Peyer's patch (tissue), 4 donors: ENCODE measurements around the gene COL2A1. TPM values are rescaled to one million over a fixed set of nuclear protein-coding genes. Genes with fewer than 3 reads are reported as not detected.
A peak's percentile ranks its signal among the peaks of the same experiment; 100 is the strongest.

ENCODE experiments used
- DNase-seq, 3 donors: peaks; one replicate each; pipeline ENCODE4 v3.0.0-alpha.2; 2017 to 2019
- H3K27ac ChIP-seq, 4 donors: fragments of 200-600 bp; sonication (generic); one replicate each; pipeline ENCODE4 v1.5.1; 2016 to 2019
- H3K27me3 ChIP-seq, 2 donors: fragments of 200-600 bp; sonication (generic); one replicate each; pipeline ENCODE4 v1.5.1; 2019
- H3K36me3 ChIP-seq, 3 donors: fragments of 200-600 bp; sonication (generic); one replicate each; pipeline ENCODE4 v1.5.1; 2016 to 2019
- H3K4me1 ChIP-seq, 4 donors: fragments of 200-600 bp; sonication (generic); one replicate each; pipeline ENCODE4 v1.5.1; 2016 to 2019
- H3K4me3 ChIP-seq, 4 donors: fragments of 200-600 bp; sonication (generic); 1 replicate in 3 of 4; 2 replicates in 1 of 4; pipeline ENCODE4 v1.5.1; 2016 to 2019; ENCODE audit warnings: mild to moderate bottlenecking in 1 of 4
- H3K9me3 ChIP-seq, 4 donors: fragments of 200-600 bp; sonication (generic); one replicate each; pipeline ENCODE4 v1.5.1; 2016 to 2019; ENCODE audit warnings: mild to moderate bottlenecking in 1 of 4
- CTCF ChIP-seq, 6 experiments: fragments of 450-650 bp in 4 of 6; fragments of 200-600 bp in 2 of 6; sonication (generic) in 1 of 6; IDR thresholded peaks; one replicate each; pipeline ENCODE4 v1.5.1; 2017 to 2019; ENCODE audit warnings: antibody characterized with exemption in 6 of 6, mild to moderate bottlenecking in 3 of 6, moderate library complexity in 1 of 6
- POLR2A ChIP-seq, 2 donors: fragments of 450-650 bp; IDR thresholded peaks; one replicate each; pipeline ENCODE4 v1.5.1; 2017; ENCODE audit warnings: antibody characterized with exemption in 2 of 2, mild to moderate bottlenecking in 2 of 2, moderate library complexity in 2 of 2
- total RNA-seq, 4 donors: library from RNA; depleted of rRNA; stranded (reverse); fragments of >200 nt; gene quantifications; one replicate each; pipeline ENCODE4 v1.1.0, GENCODE V29; 2016

Gene COL2A1
- total RNA-seq, 4 donors from 2014 or later: 0.18 to 6.6 (median 0.27) TPM; not detected in 1

DNA sequence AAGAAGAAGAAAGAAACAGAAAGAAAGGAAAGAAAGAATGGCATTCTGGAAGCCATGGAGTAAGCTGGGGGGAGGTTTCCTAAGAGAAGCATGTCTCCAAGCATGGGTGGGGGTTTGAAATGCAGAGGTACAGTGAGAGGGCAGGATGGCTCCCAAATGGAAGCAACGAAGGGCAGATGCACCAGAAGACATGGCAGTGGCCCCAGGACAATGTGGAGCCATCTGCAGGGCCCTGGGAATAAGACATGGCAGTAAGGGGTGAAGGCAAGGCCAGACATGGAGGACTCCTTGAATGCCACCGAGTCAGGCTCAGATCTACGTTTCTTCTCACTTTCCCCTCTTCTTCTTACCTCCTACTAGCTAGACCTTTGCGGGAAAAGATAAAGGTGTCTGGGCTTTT, 4.7 kb upstream of the COL2A1 start:
- TF ChIP-seq POLR2A (IDR thresholded peaks at IDR 0.05) (no peak), CTCF (IDR thresholded peaks at IDR 0.05) (no peak)
- peak in 1 of 3 donors; percentile 14 for DNase-seq
- H3K4me1 ChIP-seq: peaks cover 8 to 14% (median 10%) of the 10 kb centered on the region in 4 donors
- H3K27ac ChIP-seq: no peak overlapping the region
- H3K27me3 ChIP-seq: peaks cover 0 to 18% of the 10 kb centered on the region in 2 donors
- H3K36me3 ChIP-seq: no peaks in the 10 kb centered on the region
- H3K4me3 ChIP-seq: no peak overlapping the region
- no peaks in the 10 kb centered on the region for H3K9me3 ChIP-seq

DNA sequence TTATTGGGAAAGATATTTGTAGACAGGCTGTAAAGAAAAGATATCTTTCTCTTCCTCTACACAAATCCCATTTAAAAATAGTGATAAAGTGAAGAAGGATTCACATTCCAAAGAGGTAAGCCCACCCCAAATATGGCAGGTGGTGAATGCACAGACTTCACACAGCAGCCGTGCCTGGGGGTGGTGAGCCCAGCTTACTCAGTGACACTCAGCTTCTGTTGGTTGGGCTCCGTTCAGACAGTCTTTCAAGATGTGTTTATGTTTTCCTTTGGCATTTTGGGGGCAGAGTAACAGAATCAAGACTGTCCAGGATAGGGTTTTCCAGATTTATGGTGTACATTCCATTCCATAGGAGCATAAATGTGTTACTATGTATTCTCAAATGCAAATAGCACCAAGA, 4.1 kb upstream of the COL2A1 start:
- H3K4me3 ChIP-seq: no peak overlapping the region
- no peaks in the 10 kb centered on the region for H3K9me3 ChIP-seq
- DNase-seq: peak in 1 of 3 donors; percentile 5
- H3K27me3 ChIP-seq: peaks cover 0 to 24% of the 10 kb centered on the region in 2 donors
- no peak overlapping the region for H3K27ac ChIP-seq
- peaks cover 9 to 20% (median 15%) of the 10 kb centered on the region in 4 donors for H3K4me1 ChIP-seq
- H3K36me3 ChIP-seq: no peaks in the 10 kb centered on the region
- TF ChIP-seq CTCF (IDR thresholded peaks at IDR 0.05): no peak
- no peak for TF ChIP-seq POLR2A (IDR thresholded peaks at IDR 0.05)

DNA sequence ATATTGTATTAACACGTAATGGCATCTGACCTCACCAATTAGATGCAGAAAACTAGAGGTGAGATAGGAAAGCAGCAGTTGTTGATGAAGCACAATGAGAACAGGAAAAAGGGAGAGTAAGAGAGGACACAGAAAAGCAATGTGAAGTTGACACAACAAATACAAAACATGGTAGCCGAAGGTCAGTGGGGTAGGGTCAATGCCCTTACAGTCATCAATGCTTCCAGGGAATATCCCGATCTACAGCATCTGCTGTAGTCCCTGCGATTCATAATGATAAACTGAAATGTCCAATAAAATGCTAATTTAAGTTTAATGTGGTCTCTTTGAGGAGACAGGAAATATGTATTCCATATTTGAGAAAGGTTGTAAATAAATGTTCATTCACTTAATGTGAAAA, 2.9 kb upstream of the COL2A1 start:
- TF ChIP-seq POLR2A (IDR thresholded peaks at IDR 0.05): no peak
- no peak for TF ChIP-seq CTCF (IDR thresholded peaks at IDR 0.05)
- Histone ChIP-seq H3K4me1 (peaks cover 9 to 31% (median 26%) of the 10 kb centered on the region in 4 donors), H3K4me3 (no peak overlapping the region), H3K36me3 (no peaks in the 10 kb centered on the region), H3K27ac (no peak overlapping the region), H3K9me3 (no peaks in the 10 kb centered on the region), H3K27me3 (peaks cover 0 to 35% of the 10 kb centered on the region in 2 donors)
- DNase-seq: peak in 1 of 3 donors; percentile 19

DNA sequence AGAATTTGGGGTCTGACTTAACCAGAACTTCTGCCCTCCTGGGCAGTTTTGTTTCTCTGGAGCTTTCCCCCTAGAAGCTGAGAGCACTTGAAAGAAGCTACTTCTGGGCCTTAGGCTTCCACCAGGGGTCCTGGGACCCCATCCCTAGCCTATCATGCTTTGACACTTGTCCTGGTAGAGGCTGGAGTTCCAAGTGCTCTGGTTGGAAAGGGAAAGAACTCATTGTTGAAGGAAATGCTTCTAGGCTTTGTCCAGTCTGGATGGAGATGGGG, 1.4 kb upstream of the COL2A1 start:
- TF ChIP-seq CTCF (IDR thresholded peaks at IDR 0.05) (no peak), POLR2A (IDR thresholded peaks at IDR 0.05) (no peak)

GRCh38 chr12:48005001-48005749, 899 bp upstream of the COL2A1 start:
- DNase-seq: peak in 1 of 3 donors; percentile 34
- no peaks in the 10 kb centered on the region for H3K36me3 ChIP-seq
- no peak for TF ChIP-seq POLR2A (IDR thresholded peaks at IDR 0.05)
- TF ChIP-seq CTCF (IDR thresholded peaks at IDR 0.05): no peak
- no peaks in the 10 kb centered on the region for H3K9me3 ChIP-seq
- H3K4me3 ChIP-seq: no peak overlapping the region
- H3K4me1 ChIP-seq: peaks cover 9 to 44% (median 36%) of the 10 kb centered on the region in 4 donors
- H3K27me3 ChIP-seq: peaks cover 0 to 38% of the 10 kb centered on the region in 2 donors
- no peak overlapping the region for H3K27ac ChIP-seq

More for the DNA sequence above, 1.4 kb upstream of the COL2A1 start:
- DNase-seq: no peak
- H3K4me1 ChIP-seq: peaks cover 9 to 44% (median 36%) of the 10 kb centered on the region in 4 donors
- no peaks in the 10 kb centered on the region for H3K36me3 ChIP-seq
- peaks cover 0 to 38% of the 10 kb centered on the region in 2 donors for H3K27me3 ChIP-seq
- no peak overlapping the region for H3K4me3 ChIP-seq
- no peaks in the 10 kb centered on the region for H3K9me3 ChIP-seq
- H3K27ac ChIP-seq: no peak overlapping the region
